ENCODE results near the gene SAMD4A.

SAMD4A gene

DNA sequence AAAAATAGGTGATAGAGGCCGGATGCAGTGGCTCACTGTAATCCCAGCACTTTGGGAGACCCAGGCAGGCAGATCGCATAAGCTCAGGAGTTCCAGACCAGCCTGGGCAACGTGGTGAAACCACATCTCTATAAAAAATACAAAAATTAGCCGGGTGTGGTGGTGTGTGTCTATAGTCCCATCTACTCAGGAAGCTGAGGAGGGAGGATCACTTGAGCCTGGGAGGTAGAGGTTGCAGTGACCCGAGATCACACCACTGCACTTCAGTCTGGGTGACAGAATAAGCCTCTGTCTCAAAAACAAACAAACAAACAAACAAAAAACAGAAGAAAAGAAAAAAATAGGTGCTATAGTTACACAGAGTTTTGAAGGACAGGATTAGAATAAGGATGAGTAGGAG lies 142.1 kb downstream of the SAMD4A start:
- no peak for DNase-seq

DNA sequence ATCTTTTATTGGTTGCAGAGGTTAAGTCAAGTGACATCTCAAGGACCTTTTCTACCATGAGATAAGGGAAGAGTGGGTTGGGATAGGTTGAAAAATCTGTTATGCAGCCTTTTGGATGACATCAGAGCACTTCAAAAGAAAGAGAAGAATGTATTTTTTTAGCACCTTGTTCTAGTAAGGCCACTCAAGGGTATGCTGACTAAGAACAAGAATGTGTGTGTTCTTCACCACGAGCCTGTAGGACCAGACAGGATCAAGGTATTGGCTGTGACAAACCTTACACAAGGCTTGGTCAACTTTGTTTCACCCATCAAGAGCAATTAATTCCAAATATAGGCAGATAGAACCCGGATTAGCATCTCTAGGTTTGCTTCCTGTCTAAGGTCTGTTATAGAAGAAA lies 142.5 kb downstream of the SAMD4A start:
- DNase-seq, result no peak

DNA sequence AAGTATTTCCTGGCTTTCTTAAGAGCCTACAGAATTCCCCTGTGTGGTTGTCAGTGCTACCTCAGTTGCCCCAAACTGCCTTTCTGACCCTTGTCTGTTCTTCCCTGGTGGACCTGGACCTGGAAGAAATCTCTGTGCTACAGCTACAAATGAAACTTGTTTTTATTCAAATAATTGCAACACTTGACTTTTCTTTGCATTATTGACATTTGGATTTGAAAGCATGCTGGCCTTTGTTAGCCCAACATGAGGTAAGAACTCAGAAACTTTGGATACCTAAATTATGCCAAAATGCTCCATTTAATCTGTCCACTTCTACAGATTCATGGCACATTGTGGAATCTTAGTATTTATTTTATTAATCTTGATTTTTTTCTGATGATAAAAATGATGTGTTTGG lies 142.9 kb downstream of the SAMD4A start:
- no peak for DNase-seq

DNA sequence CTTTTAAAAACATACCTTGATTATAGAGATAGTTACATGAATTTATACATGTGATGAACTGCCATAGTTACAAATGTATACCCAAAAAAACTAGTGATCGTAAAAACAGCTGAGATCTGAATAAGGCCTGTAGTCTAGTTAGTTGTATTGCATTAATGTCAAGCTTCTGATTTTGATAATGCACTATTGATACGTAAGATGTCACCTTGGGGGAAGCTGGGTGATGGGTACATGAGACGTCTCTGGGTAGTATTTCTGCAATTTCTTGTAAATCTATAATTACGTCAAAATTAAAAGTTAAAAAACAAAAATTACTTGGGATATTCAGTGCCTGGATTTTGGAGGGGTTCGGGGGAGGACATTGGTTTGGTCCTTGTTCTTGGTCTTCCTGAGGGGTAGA lies 144.4 kb downstream of the SAMD4A start:
- DNase-seq, result no peak

DNA sequence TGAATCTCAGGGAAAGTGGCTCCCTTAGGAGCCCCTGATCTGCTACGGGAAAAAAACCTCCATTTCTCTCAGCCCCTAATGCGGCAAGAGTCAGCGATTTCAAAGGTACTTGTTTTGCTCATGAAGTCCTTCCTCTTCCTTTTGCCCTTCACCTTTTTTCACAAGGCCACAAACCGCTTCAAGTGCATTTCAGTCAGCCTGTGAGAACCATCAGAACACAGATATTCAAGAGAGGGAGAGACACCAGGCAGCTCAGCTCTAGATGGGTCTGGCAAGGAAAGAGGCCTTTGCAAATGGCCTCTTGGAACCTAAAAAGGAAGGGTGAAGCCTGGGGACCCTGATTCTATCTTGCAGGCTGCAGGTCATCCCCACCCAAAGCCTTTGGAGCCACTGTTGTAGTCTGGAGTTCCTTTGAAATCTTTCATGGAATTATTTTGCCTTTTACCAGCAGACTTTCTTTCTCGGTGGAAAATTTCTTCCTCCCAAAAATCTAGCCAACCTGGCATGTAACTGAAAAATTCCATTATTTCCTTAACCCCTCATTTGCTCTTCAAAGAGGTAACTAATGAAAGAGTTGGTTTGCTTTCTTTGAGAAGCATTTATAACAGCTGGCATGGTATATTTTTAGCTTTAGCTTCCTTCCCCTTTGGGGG lies 145.0 kb downstream of the SAMD4A start:
- no peak for DNase-seq

DNA sequence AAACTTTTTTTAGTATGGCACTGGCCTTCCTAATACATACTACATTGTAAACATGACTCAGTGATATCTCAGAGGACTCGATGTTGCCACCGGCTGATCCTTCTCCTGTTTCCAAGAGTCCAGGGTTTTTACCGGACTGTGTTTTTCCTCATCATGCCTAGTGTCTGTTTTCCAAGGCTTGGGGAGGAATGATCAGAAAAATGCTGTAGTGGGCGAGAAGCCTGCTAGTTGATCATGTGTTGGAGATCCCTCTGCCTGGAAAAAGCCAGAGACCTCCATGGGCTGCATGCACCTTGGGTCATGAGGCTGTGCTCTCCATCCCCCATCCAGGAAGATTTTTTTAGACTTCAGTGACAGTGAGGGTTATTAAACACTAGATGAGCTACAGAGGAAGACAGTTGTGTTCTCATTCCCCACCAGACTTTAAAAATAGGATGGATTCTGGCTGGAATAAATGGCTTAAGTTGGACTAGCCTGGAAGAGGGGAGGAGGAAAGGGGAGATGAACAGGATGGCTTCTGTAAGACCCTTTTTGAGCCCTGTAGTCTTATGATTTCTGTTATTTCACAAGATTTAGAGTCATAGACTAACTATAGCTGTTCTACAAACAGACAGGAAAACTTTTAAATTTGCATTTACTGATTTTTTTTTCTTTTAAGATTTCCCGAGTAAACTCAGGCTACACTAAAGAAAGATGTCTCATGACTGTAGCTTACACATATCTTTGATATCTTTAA lies 145.7 kb downstream of the SAMD4A start:
- DNase-seq, result no peak

DNA sequence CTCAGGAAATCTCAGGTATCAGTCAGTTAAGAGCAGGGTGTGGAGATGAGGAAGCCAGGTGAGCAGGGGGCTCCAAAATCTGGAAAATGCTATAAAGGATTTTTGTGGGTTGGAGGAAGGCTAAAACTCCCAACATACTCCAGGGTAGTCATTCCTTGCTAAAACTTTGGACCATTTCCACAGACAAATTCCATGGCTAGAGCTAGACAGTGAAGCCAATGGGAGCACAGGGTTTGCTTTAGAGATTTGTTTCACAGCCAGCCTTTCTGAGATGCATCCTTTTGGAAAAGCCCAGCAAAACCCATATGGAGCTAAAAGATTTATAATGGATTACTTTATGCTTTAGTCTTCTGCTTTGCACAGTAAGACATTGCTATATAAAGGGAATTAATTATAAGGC lies 146.5 kb downstream of the SAMD4A start:
- no peak for DNase-seq

DNA sequence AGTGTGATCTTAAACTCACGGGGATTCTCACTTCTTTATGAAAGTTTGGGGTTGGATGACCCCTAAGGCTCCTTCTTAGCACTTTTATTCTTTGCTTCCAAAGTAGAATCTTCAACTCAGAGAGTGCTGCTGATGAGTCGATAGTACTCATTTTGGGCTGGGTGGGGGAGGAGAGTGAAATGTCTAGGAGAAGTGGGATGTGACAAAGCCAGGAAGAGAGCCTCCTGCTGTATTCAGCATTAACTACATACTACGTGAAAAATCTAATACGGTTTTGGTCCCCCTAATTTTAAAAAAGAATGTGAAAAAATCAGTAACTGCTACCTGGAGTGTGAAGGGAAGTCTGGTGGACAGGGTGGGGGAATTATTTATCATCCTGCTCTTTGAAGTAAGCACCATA lies 148.3 kb downstream of the SAMD4A start:
- DNase-seq, result no peak

DNA sequence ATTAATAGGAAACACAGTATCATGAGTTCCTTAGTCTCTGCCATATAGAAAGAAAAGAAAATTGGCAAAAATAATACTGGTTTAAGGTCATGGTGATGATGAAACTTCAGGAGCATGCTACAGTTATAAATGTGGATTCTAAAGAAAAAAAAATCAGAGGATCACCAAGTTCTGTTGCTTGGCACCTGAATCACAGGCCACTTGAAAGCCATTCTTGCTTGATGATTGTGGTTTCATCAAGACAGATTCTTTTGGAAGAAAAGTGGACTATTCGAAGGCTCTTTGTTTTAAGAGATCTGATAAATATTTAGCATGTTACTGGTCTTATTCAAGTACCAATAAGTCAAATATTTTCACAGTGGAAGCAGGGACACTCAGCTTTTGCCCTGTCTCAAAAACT lies 148.9 kb downstream of the SAMD4A start:
- DNase-seq, result no peak

DNA sequence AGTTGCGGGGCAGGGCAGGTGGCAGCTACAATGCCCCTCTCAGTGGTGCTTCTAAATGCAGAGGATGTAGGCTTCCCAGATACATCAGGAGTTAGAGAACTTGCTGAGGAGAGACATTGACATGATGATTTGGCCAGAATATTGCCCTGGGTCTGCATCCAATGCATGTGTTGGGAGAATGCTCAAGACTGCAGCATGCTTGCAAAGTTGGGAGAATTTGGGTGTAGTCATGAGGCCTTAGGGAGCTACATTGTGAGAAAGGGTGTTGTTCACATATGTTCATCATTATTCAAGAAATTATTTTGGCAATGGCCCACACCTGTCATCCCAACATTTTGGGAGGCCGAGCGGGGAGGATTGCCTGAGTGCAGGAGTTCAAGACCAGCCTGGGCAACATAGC lies 149.9 kb downstream of the SAMD4A start:
- DNase-seq, result no peak

DNA sequence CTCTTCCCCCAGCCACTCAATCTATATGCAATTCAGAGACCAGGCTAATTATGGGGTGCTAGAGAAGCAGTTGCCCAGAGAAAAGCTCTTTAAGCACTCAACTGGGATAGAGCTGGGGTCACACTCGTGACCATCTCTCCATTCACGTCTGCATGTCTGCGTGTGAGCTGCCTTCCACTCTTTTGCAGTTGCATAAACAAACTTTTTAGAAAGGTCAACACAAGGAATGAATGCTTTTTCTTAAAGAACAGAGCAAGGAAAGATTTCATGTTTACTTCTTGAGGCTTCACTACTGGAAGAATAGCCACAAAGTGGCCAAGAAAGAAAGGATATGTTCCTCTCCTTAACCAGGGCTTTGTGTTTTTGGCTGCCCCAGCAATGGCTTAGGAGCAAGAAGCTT lies 151.1 kb downstream of the SAMD4A start:
- no peak for DNase-seq

DNA sequence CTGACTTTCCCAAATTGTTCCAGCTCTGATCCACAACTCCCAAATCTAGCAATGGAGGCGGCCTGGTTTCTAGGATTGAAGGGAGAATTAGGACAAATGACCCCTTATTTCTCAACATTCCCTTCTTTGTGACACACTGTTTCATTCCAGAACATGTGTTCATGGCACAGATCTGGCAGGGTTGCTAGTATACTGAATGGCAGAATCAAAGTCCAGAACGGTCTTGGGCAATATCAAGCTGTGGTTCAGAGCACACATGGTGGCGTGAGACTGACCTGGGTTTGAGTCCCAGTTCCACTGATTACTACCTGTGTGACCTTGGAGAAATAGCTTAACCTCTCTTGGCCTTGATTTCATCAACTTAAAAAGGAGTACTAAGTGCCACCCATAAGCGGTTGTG lies 152.5 kb downstream of the SAMD4A start:
- no peak for DNase-seq

DNA sequence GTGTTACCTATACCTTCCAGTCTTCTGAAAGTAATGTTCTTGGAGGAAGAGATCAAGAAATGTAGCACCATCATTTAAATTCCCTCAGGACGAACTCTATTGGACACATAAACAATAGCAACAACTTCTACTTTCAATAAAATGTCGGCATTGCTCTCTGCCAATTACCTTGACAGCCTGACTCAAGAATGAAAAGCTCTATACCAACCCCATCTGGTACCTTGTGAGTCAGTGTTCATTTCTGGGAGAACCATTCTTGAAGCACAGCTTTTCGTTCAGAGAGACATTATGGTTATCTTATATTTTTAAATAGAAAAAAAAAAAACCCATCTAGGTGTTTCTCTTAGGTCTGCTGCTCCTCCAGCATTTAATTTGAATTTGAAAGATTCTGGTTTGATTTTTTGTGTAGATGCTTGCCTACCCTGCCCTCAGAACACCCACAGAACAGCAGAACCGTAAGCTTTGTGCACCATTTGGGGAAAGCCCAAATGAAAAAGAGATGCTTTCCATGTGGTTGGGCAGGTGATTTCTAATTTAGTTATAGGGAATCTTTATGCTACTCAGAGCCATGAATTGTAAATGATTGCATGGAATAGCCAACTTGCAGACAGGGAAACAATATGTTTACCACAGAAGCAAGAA lies 156.0 kb downstream of the SAMD4A start:
- no peak for DNase-seq

DNA sequence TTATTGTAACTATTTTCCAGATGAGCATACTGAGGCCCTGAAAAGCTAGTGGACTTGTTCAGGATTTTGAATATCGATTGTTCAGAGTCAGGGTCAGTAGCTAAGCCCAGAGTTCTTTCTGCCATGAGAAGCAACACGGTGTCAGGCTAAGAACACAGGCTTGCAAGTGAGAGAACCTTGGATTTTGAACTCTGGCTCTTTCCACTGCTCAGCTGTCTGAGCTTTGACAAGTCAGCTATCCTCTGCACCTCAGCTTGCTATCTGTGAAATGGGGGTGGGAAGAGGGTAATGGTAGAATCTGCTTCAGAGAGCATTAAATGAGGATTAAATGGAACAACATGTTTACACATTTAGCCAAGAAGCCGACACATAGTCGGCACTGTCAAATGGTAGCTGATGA lies 157.2 kb downstream of the SAMD4A start:
- DNase-seq, result no peak

DNA sequence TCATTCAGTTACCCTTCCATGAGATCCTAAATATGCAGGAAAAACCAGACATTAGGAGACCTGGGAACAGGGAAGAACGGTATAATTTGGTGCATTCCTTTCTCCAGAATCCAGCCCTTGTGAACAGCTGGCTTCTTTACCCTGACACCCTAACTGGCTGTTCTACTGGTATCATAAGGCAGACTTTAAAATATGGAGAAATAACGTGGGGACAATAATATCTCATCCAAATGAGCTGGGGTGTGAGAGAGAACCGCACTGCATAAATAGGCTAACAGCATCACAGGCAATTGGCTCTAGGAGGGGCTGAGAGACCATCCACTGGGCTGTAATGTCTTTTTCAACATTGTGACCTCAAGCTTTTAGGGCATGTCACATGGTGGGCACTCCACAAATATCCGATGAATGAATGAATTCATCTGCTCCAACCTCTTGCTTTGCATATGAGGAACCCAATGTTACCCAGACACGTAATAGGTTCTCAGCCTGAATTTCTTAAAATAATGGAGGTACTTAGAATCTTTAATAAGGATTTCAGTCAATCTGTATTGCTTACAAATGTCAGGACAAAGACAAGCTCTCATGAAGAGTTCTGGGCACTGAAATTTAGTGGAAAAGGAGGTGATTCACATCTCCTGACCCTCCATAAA lies 157.9 kb downstream of the SAMD4A start:
- DNase-seq, result no peak

DNA sequence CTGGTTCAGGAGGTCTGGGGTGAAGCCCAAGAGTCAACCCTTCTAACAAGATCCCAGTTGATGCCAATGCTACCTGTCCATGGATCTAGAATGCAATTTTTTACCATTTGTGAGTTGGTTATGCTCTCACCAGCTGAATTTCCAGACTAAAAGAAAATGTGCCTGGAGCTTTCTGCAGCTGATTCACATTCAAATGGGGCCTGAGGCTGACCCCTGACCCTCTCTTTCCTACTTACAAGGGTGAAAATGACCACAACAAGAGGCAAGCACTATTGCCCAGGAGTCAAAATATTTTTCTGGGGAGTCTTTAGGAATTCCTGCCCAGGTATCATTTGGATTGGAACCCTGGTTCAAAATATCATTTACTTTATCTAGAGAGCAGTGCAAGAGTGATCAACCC lies 159.1 kb downstream of the SAMD4A start:
- DNase-seq, result no peak

DNA sequence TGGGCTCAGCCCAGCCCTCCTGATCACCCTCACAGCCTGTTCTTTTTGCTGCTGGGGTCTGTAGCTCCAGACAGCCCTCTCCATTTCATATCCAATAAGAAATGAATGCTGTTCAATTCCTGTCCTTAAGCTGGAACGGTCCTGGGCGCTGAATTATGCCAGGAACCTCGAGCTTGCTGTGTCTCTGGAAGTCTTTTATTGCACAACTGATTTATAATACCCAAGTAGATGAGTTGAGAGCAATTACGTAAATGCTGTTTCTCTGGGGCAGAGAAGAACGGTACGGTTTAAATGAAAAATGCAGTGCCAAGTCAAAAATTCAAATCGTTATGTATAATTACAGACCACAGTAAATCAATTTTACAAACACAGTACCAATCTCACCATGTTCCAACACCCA lies 161.0 kb downstream of the SAMD4A start:
- no peak for DNase-seq

DNA sequence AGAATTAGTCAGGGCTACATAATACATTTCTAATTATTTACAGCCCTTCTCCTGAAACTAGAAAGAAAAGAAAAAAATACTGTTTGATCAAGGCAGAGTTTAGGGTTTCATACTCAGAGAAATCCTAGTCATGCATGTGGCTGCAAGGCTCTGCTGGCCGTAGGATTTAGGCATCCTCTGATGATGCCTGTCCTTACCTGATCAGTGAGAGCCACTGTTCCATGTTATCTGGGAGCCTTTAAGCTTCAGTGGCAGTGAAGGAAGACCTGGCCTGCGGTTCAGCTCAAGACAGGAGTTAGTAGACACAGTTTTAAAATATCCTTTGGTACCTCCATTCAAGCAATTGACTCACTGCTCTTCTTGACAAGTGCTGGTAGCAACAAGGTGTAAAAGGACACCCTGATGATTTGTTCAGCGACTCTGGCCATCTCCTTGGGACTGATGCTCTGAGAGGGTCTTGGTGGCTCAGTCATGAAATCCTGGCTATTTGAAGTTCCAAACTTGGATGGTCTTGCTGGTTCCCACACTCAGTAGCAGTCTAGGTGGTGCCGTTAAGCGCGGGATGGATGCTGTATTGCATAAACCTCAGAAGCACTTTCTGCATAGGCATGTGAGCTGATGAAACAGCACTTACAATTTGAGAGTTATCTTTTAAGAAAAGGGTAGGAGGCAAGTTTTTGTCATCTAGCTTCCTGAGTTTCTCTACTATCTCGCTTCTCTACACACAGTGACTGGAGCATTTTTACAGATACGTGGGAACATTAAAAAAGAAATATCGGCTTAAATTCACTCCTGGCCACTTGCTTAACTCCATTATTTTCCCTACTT lies 162.0 kb downstream of the SAMD4A start:
- DNase-seq, result no peak

DNA sequence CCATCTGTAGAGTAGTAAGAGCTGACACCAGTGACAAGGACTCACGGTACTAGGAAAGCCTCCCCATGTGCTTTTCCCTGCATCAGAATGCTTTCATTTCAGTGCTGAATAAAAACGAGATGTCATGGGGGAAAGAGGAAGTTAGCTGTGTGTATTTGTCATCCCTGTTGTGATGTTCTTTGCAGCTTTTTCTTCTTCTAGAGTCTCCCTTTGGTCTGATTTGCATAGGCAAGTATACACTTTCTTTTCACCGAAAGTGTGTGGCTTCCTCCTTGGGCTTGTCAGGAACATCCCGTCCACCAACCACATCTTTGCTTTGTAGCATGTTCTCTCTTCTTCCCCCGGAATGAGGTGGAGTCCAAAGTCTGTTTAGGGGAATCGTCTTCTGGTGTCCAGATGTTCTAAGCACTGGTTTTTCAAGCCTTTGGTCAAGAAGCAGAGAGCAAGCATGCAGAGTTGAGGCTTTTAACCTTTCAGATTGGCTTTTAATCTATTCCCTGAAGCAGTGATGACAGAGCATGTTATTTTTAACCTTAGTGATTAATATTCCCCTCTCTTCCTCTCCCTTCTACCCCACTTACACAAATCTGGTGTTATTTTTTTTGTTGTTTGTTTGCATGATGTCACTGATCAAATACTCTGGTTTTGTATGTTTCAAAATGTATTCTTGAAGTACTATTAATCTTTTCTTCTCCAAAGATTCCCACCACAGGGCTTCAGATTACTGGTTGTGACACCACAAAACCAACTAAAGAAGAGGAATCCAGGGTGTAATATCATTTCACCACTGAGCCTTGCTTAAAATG lies 163.4 kb downstream of the SAMD4A start:
- peak; percentile 54 to 62 for DNase-seq

DNA sequence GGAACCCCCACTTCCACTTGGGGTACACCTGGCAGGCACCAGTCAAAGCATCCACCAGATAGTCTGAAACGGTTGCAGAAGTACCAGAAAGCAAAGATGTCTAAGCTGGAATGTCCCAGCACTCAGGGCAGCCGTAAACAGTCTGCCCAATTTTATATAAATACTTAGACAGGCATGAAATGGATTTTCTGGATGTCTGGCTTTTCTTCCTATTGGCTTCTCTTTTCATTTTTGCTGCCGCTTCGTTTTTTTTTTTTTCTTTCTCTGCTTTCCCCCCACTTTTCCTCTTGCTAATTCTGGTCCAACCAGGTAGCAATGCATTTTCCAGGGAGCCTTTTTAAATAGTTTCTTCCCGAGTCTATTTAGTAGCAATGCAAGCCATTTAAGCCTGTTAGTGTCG lies 168.0 kb downstream of the SAMD4A start:
- no peak for DNase-seq

DNA sequence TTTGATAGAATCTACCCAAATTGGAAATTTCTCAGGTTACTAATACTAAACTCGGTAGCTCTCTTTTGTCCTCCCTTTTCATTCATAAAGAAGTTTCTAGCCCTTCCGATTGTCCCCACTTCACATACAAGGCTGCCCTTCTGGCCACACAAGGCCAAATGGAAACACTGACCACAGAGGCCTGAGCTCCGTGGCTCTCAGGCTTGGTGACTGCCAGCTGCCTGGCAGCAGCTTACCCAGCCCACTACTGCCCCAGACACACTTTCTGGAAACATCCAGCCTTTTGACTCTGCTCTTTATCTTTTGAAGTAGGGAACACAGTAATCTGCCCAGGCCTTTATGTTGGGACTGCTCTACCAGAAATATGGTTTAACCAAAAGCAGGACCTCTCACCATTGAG lies 168.5 kb downstream of the SAMD4A start:
- DNase-seq, result no peak

DNA sequence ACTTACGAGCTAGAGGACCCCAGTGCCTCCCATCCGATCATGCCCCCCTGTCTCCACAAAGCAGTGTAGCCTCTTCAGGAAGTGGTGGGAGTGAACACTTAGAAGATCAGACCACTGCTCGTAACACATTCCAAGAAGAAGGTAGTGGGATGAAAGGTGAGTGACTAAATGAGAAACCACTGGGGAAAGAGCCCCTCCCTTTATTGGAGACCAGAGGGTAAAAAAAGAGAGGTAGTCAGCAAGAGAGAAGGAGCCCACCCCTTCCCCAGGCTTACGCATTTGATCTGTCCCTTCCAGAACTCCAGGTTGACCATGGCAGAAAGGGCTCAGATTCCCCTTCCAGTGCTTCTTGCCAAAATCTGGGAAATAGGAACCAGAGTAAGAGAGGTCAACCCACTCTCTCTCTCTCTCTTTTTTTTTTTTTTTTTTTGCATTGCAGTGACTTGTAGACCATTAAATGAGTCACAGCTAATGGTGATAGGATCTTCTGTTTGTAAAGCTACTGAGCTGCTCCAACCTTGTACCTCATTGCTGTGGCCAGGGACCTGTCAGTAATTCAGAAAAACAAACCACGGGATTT lies 170.3 kb downstream of the SAMD4A start:
- DNase-seq, result peak; percentile 61 to 66

Data from activated T-cell treated with anti-CD3 and anti-CD28 coated beads, Interleukin-2, amount 50 U/mL, for 48 hours (primary cell).